HG03571 (cell line): ENCODE results near the gene ANO1.

Experiments
- ATAC-seq: cut with Tn5 transposase; IDR thresholded peaks from one replicate; pipeline ENCODE4 v1.9.1; 2021; ENCODE audit not compliant: unreplicated experiment

Gene ANO1

DNA sequence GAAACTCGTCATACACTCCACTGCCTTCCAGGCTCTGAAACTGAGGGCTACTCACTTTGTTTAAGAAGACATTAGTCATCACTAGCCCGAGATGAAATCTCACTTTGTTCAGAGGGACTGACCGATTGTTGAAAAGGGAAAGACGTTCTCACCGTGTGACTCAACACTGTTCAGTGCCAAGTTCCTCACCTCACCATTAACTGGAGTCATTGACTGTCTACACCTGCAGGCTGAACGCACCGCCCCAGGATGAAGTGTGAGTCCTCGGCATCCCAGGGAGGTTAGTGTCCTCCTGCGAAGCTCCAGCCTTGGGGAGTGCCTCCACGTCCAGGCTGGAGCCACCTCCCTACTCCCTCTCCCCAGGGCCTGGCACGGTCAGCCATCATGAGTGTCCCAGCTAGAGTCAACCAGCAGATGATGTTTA, 155.4 kb downstream of the ANO1 start:
- no peak for ATAC-seq

- no peak for ATAC-seq
Observed at GRCh38 chr11:70233962-70234361, 155.8 kb downstream of the ANO1 start.
